ENCODE data around the gene ATXN2. TPM values are rescaled to one million over a fixed set of nuclear protein-coding genes. Genes with fewer than 3 reads are reported as not detected.
"Not testable (repeated sequence)": the region's sequence is repeated elsewhere in the genome, so short reads cannot be mapped to it uniquely, and the experiment has no call there.

Gene ATXN2
- total RNA-seq, 3 donors from 2014 or later = 49.9 to 82.5 (median 55.4) TPM

DNA sequence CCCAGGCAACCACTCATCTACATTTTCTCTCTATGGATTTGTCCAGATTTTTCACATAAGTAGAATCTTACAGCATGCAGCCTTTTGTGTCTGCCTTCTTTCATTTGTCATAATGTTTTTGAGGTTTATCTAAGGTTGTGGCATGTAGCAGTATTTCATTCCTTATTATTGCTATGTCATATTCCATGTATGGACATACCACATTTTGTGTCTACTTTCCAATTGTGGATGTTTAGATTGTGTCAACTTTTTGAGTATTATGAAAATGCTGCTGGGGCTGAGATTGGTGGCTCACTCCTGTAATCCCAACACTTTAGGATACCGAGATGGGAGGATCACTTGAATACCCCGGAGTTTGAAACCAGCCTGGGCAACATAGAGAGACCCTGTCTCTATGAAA lies 3.2 kb upstream of the ATXN2 start:
- DNase-seq (no peak), ATAC-seq (no peak)
- H3K36me3 ChIP-seq (ENCODE audit: low read depth) = no peaks in the 10 kb centered on the region
- intact Hi-C loops (cut with DNase I, micrococcal nuclease) = no loop called here
- no peak overlapping the region for H3K4me3 ChIP-seq
- H3K4me1 ChIP-seq (ENCODE audit: low read depth) = no peaks in the 10 kb centered on the region
- H3K9me3 ChIP-seq = no peaks in the 10 kb centered on the region
- TF ChIP-seq, protein P1, sequence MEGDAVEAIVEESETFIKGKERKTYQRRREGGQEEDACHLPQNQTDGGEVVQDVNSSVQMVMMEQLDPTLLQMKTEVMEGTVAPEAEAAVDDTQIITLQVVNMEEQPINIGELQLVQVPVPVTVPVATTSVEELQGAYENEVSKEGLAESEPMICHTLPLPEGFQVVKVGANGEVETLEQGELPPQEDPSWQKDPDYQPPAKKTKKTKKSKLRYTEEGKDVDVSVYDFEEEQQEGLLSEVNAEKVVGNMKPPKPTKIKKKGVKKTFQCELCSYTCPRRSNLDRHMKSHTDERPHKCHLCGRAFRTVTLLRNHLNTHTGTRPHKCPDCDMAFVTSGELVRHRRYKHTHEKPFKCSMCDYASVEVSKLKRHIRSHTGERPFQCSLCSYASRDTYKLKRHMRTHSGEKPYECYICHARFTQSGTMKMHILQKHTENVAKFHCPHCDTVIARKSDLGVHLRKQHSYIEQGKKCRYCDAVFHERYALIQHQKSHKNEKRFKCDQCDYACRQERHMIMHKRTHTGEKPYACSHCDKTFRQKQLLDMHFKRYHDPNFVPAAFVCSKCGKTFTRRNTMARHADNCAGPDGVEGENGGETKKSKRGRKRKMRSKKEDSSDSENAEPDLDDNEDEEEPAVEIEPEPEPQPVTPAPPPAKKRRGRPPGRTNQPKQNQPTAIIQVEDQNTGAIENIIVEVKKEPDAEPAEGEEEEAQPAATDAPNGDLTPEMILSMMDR (IDR thresholded peaks at IDR 0.05) = no peak

DNA sequence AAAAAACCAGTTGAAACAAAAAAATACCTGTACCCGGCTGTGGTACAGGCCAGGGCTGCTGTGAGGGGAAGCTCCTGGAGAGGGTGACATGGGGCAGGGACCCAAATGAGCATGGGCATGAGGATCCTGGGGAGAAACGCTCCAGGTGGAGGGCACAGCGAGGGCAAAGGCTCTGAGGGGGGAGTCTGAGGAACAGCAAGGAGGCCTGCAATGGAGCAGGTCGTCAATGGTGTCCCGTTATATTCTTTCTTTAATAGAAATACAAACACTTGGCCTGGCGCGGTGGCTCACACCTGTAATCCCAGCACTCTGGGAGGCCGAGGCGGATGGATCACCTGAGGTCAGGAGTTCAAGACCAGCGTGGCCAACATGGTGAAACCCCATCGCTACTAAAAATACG lies 1.9 kb upstream of the ATXN2 start:
- H3K4me3 ChIP-seq; H3K36me3 ChIP-seq (ENCODE audit: low read depth); DNase-seq; ATAC-seq; H3K9me3 ChIP-seq; intact Hi-C loops (cut with DNase I, micrococcal nuclease); H3K4me1 ChIP-seq (ENCODE audit: low read depth): not testable (repeated sequence)

DNA sequence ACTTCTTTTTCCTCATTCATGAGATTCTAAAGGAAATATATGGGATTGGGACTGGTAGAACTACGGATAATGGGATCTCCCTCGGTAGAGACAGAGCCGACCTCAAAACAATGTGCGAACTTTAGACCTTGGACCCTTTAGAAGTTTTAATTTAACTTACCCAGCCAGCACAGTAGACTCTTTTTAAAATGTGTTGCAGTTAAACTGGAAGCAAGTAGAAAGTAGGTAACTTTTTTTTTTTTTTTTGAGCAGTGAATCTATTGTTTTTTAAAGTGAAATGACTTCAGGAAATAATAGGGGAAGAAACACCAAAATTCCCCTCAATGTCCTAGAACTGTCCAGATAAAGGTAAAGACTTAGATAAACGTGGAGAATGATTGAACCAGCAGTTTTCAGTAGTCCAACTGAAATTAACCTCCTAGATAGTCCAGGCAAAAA lies 1.1 kb upstream of the ATXN2 start:
- no peak for DNase-seq
- ATAC-seq = peak; percentile 13
- no peaks in the 10 kb centered on the region for H3K36me3 ChIP-seq (ENCODE audit: low read depth)
- TF ChIP-seq, protein P1 (IDR thresholded peaks at IDR 0.05) = no peak
- H3K4me1 ChIP-seq (ENCODE audit: low read depth) = peaks cover 7% of the 10 kb centered on the region
- peak overlapping the region; percentile 94 for H3K4me3 ChIP-seq
- H3K9me3 ChIP-seq = no peaks in the 10 kb centered on the region
- intact Hi-C loops (cut with DNase I, micrococcal nuclease) = no loop called here

DNA sequence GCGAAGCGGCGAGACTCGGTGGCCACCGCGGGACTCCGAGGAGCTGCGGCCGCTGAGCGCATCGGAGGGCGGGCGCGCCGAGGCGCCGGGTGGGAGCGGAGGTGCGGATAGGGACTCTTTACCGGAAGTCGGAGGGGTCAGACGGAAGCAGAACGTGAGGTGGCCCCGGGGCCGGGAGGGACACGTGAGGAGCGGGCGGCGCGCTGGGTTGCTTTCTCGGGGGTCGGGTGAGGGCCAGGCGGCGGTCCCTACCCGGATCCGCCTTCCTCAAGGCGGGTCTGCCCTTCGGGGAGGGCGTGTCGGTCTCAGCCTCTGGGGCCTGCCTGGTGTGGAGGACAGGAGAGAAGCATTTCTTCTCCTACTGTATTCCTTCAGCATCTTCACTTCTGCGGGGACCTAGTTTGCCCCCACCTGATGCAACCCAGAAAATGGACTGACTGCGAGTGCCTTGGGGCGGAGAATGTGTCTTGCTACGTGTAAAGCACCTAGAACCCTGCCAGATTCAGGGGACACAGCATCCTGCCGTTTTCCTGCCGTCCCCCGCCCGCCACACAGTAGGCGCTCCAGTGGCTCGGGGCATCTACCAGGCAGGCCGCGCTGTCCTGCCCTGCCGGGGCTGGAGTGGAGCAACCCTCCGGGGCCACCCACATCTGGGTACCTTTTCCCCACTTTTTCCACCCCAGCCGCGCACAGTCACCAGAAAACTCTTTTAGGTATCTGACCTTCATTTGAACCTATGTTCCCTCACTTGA lies 514 bp upstream of the ATXN2 start:
- Histone ChIP-seq H3K4me1 (ENCODE audit: low read depth) (peaks cover 10% of the 10 kb centered on the region), H3K4me3 (peak overlapping the region; percentile 94), H3K9me3 (no peaks in the 10 kb centered on the region), H3K36me3 (ENCODE audit: low read depth) (no peaks in the 10 kb centered on the region)
- ATAC-seq = peak; percentile 83
- peak; percentile 88 to 95 (median 91) for DNase-seq
- intact Hi-C loops (cut with DNase I, micrococcal nuclease) = no loop called here
- TF ChIP-seq, protein P1 (IDR thresholded peaks at IDR 0.05) = no peak

DNA sequence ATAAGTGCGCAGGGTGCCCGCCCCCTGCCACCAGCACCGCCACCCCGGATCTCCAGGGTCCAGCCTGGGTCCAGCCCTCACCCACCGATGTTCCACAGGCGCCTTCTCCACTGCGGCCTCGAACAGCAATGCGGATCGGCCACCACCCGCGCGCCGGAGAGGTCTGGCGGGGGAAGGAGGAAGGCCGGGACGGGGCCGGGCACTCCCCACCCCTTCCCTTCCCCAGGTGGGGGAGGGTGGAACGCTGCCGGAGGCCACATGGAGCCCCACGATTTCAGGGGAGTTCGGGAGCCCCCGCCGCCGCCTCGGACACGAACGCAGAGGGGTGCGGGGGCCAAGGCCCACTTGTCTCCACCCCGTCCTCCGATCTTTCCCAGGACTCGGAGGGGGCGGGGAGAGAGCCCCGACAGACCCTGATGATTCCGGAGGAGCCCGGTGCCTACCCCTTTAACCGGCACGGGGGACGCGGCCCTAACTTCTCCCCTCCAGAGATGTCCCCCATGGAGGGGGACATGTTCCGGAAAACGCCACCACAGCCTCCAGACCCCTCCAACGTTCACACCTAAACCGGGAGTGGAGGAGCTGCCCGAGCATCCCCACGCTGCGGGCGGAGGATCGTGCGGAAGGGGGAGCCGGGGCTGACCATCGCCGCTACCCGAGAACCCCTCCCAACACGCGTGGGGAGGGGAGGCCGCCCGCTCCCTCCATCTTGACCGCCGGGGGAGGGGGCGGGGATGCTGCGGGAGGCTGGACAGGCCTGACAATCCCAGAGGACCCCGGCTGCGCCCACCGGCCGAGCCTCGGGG lies 1.1 kb downstream of the ATXN2 start:
- Histone ChIP-seq H3K9me3 (no peaks in the 10 kb centered on the region), H3K36me3 (ENCODE audit: low read depth) (no peaks in the 10 kb centered on the region), H3K4me1 (ENCODE audit: low read depth) (peaks cover 13% of the 10 kb centered on the region), H3K4me3 (peak overlapping the region; percentile 94)
- intact Hi-C loops (cut with DNase I, micrococcal nuclease) = no loop called here
- TF ChIP-seq, protein P1 (IDR thresholded peaks at IDR 0.05) = no peak
- peak; percentile 63 for ATAC-seq
- peak; percentile 65 to 78 (median 75) for DNase-seq

Data from mucosa of descending colon (tissue), 3 donors.